Fibroblast of villous mesenchyme (primary cell): ENCODE measurements around the gene GSTM5. TPM values are rescaled to one million over a fixed set of nuclear protein-coding genes. Genes with fewer than 3 reads are reported as not detected.

Source experiments
- DNase-seq: peaks from one replicate; pipeline ENCODE4 v3.0.0-alpha.2; 2010; ENCODE audit warnings: low read depth
- H3K4me3 ChIP-seq: 2 replicates; pipeline ENCODE4 v1.5.1; 2011; ENCODE audit warnings: low read depth, mild to moderate bottlenecking, low read length
- total RNA-seq: library from RNA; depleted of rRNA; stranded (reverse); fragments of >200 nt; gene quantifications from 2 replicates; pipeline ENCODE4 v1.2.3, GENCODE V29; 2012
- TF ChIP-seq, protein P1 (sequence below): IDR thresholded peaks from 2 replicates; pipeline ENCODE4 v1.5.1; 2012; ENCODE audit warnings: low read depth, mild to moderate bottlenecking, low read length; ENCODE audit not compliant: insufficient read depth

Gene GSTM5
- total RNA-seq, 1 donor = 9.1 TPM

DNA sequence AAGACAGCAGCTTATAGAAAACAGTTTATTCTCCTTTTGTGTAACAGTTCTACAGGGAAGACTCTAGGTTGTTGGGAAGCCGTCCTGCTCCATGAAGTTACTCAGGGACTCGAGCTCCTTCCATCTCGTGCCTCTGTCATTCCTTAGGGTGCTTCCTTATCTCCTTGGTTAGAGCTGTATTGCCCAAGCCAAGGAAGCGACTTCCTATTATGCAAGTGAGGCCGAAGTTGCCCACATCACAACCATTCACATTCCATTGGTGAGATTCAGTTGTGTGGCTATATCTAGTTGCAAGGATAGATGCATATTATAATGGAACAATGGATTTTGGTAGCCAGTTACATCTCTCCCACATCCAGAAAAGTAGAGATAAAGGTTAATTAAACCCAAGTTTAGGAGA lies 9.0 kb downstream of the GSTM5 start:
- TF ChIP-seq, protein P1, sequence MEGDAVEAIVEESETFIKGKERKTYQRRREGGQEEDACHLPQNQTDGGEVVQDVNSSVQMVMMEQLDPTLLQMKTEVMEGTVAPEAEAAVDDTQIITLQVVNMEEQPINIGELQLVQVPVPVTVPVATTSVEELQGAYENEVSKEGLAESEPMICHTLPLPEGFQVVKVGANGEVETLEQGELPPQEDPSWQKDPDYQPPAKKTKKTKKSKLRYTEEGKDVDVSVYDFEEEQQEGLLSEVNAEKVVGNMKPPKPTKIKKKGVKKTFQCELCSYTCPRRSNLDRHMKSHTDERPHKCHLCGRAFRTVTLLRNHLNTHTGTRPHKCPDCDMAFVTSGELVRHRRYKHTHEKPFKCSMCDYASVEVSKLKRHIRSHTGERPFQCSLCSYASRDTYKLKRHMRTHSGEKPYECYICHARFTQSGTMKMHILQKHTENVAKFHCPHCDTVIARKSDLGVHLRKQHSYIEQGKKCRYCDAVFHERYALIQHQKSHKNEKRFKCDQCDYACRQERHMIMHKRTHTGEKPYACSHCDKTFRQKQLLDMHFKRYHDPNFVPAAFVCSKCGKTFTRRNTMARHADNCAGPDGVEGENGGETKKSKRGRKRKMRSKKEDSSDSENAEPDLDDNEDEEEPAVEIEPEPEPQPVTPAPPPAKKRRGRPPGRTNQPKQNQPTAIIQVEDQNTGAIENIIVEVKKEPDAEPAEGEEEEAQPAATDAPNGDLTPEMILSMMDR = no peak
- peak; percentile 69 for DNase-seq
- H3K4me3 ChIP-seq = no peak overlapping the region

DNA sequence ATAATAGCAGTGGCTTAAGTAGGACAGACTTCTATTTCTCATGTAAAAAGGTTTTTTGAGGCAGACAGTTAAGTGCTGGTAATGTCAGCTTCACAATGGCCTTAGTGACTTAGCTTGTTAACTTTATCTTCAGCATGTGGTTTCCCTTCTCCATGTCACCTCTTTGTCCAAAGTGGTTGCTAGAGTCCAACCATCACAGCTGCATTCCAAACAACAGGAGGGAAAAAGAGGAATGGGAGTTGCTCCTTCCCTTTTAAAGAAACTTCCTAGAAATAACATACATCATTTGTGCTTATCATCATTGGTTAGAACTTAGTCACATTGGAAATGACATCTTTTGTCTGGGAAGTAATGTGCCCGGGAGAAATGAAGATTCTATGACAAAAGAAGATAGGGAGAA lies 9.9 kb downstream of the GSTM5 start:
- DNase-seq = no peak
- TF ChIP-seq, protein P1 = no peak
- no peak overlapping the region for H3K4me3 ChIP-seq

DNA sequence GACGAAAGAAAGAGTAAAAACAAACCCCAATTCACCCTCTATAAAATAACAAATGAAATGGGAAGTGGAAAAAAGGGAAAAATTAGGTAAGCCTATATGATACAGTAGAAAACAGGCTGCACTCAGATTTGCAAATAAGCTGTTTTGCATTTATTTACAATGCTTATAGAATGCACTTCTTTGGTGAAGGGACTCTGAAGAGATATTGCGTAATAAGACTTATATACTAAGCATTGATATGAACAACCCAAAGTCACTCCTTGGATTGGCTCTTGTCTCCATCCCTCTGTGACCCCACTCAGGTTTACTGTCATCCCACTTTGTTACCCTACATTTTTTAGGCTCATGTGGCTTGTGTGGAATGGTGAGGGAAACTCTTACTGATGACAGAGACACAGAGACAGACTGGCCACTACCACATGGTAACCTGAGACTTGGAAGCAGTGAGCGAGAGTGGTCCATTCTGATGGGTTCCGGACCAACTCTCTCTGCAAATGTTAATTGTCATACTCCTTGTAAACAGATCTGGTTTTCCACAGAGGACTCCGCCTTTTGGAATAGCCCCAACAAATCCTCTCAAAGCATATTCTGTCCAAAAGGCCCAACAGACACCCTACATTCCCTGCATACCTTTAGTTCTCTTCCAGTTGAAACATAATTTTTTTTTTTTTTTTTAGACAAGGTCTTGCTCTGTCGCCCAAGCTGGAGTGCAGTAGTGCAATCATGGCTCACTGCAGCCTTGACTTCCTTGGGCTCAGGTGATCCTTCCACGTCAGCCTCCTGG lies 11.0 kb downstream of the GSTM5 start:
- TF ChIP-seq, protein P1 = no peak
- no peak overlapping the region for H3K4me3 ChIP-seq
- DNase-seq = peak; percentile 50

DNA sequence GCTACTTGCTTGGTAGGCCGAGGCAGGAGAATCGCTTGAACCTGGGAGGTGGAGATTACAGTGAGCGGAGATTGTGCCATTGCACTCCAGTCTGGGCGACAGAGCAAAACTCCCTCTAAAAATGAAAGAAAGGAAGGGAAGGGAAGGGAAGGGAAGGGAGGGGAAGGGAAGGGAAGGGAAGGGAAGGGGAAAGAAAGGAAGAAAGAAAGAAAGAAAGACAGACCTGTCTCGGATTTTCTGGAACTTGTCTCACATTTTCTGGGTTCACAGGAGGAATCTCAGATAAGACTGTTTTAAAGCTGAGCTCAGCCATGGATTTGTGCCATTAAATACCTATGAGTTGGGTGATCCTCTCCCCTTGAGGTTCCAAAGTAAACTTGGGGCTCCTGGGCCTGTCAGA lies 12.9 kb downstream of the GSTM5 start:
- no peak for DNase-seq
- TF ChIP-seq, protein P1 = no peak

DNA sequence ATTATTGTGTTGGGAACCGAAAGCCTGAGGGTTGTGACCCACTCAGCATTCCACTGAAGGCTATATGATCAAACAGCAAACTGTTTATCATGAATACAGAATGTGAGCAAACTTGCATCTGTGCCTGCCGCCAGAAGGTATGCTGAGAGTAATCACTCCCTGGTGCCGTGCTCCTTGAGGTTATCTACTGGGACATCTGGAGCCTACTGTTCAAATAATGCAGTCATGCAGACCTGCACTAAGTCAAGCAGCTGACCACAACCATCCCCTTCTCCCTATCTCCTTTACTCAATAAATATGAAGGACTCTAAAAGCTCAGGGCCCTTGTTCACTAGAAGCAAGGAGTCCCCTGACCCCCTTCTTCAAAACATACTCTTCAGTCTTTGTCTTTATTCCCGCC lies 13.5 kb downstream of the GSTM5 start:
- DNase-seq = no peak
- H3K4me3 ChIP-seq = no peak overlapping the region
- TF ChIP-seq, protein P1 = no peak

More for the DNA sequence above, 12.9 kb downstream of the GSTM5 start:
- H3K4me3 ChIP-seq = no peak overlapping the region

DNA sequence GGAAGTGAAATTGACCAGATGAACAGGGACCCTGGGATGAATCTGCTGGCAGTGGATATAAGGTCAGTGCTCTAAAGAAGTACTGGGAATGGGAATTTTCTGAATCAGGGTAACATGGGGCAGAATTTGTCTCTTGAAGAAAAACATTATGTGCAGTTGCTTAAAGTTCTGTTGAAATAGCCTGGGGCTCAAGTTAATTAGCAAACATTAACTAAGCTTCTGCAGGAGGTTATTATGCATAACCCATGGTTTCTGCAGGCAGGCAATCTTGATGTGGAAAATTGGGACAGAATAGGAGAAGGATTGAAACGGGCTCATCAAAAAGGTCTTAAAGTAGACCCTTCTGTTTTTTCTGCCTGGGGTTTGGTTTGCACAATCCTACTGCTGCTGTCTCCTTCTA lies 14.0 kb downstream of the GSTM5 start:
- no peak overlapping the region for H3K4me3 ChIP-seq
- peak; percentile 39 for DNase-seq
- TF ChIP-seq, protein P1 = no peak
